T-helper 17 cell (primary cell): Measurements from ENCODE around the gene ADAMTS17. TPM values are rescaled to one million over a fixed set of nuclear protein-coding genes. Genes with fewer than 3 reads are reported as not detected.

Experiments used
- ATAC-seq: fragments of 150-1000 bp; cut with Tn5 transposase; 2 replicates; pipeline ENCODE4 v1.10.0; 2021; ENCODE audit warnings: mild to moderate bottlenecking, moderate library complexity
- DNase-seq, 3 donors: peaks; one replicate each; pipeline versions ENCODE4 v3.0.0 to v3.0.0-alpha.2; 2020 to 2021
- H3K9me3 ChIP-seq: one replicate; pipeline ENCODE4 v1.7.0; 2013; ENCODE audit warnings: low read length, mild to moderate bottlenecking; ENCODE audit not compliant: control insufficient read depth, poor library complexity, severe bottlenecking
- H3K27ac Mint-ChIP-seq: one replicate; pipeline ENCODE4 v1.8.0; 2022; ENCODE audit warnings: mild to moderate bottlenecking, moderate library complexity, mixed read lengths
- H3K27me3 Mint-ChIP-seq: one replicate; pipeline ENCODE4 v1.8.0; 2022; ENCODE audit warnings: mixed read lengths
- H3K36me3 Mint-ChIP-seq: one replicate; pipeline ENCODE4 v1.8.0; 2022; ENCODE audit warnings: low read depth, mixed read lengths
- H3K4me1 Mint-ChIP-seq: one replicate; pipeline ENCODE4 v1.8.0; 2022; ENCODE audit warnings: mild to moderate bottlenecking, mixed read lengths
- H3K4me3 Mint-ChIP-seq: one replicate; pipeline ENCODE4 v1.8.0; 2022; ENCODE audit warnings: mild to moderate bottlenecking, moderate library complexity, mixed read lengths
- total RNA-seq, 4 donors: library from RNA in 2 of 4; stranded (reverse) in 2 of 4; gene quantifications; one replicate each; pipeline ENCODE4 v1.2.3 and lab custom pipeline; 2022 to 2026

ADAMTS17 gene
- total RNA-seq, 2 donors from 2014 or later = 8.1 to 10.6 TPM

DNA sequence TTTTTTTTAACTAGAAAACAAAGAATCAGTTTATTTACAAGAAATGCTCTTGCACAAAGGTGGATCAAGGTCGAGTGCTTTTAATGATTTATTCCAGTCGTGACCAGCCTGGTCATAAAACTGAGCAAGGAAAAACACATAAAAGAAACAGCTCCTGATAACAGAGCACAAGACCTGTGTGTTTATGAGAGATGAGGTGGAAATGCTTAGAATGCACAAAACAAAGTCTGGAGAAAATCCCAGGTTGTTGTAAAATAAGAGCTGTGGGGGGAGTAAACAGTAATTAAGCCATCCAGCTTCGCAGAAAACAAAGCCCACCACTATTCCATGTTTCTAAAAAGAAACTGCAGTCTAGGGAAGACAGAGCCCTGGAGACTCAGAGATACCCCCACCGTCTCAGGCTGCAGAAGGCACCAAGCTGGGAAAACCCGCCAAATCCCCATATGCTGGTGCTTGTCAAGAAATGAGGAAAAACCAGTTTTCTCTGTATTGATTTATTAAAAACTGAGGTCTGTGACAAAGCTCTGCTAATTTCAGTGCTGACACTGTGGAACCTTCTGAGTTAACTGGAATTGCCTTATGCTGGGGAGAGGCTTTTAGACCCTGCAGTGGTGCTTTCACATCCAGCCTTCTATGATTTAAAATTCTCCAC lies 139.3 kb downstream of the ADAMTS17 start:
- DNase-seq (no peak), ATAC-seq (no peak)
- peak overlapping the region; percentile 34 for H3K27ac Mint-ChIP-seq
- peaks cover 5% of the 10 kb centered on the region for H3K4me1 Mint-ChIP-seq
- no peaks in the 10 kb centered on the region for H3K27me3 Mint-ChIP-seq
- H3K9me3 ChIP-seq = no peaks in the 10 kb centered on the region
- H3K4me3 Mint-ChIP-seq = no peak overlapping the region
- peaks cover 5% of the 10 kb centered on the region for H3K36me3 Mint-ChIP-seq

DNA sequence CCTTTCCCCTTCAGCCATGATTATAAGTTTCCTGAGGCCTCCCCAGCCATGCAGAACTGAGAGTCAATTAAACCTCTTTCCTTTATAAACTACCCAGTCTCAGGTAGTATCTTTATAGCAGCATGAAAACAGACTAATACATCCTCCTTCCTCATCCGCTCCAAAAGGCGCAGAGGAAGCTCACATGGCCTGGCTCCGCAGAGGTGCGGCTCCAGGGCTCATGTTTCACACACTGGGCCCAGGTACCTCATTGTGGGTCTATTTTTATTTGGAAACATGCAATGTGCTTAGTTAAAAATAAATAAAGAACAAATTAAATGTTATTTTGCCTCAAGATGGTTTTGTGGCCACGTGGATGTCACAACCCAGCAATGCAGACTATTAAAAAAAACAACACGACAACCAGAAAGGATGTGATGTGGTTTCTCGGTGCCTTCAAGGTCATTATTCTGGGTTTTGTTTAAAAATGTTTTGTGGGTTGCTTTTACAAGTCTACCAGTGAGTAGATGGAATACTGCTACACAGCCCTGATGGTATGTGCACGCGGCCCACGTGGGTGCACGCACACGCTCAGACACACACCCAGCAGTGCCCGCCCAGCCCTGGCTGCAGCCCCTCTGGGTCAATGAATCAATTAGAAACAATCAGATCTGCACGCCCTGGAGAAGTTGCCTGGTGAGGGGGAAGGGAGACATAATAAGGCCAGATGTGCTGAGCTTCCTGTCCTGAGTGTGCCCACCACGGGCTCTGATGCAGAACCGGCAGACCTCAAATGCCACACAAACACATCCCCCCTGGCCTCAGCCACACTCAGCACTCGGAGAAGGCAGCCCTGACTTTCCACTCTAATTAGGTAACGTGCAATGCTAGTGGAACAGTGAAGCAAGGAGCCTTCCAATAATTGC lies 140.1 kb downstream of the ADAMTS17 start:
- Mint-ChIP-seq H3K36me3 (peaks cover 5% of the 10 kb centered on the region), H3K27me3 (no peaks in the 10 kb centered on the region), H3K27ac (peak overlapping the region; percentile 34), H3K4me1 (peaks cover 5% of the 10 kb centered on the region), H3K4me3 (peak overlapping the region; percentile 61)
- ATAC-seq = peak; percentile 32
- no peak for DNase-seq
- no peaks in the 10 kb centered on the region for H3K9me3 ChIP-seq

DNA sequence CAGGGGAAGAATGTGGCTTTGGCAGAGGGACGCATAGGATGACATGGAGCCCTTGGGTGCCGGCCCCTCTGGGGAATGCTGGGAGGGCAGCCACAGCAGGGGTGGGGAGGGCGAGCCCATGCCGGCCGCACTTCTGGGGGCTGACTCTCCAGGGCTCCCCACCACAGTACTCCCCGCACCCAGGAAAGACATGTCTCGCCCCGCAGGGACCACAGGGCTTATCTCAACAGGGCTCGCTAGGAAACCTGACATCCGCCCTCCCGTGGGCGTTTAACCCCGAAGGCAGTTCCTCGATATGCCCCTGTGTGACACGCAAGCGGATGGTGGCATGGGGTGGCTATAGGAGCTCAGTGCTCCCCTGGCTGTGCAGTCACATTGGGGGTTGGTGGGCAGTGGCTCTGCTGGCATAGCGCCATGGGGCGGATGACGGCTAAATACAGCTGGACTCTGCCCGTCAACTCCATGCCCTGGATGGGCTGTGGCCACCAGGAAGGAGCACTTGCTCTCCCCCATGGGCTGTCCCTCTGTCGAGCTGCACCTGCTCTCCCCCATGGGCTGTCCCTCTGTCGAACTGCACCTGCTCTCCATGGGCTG lies 141.4 kb downstream of the ADAMTS17 start:
- H3K36me3 Mint-ChIP-seq = peaks cover 5% of the 10 kb centered on the region
- H3K27me3 Mint-ChIP-seq = no peaks in the 10 kb centered on the region
- DNase-seq (no peak), ATAC-seq (no peak)
- peaks cover 5% of the 10 kb centered on the region for H3K4me1 Mint-ChIP-seq
- no peak overlapping the region for H3K27ac Mint-ChIP-seq
- H3K9me3 ChIP-seq = no peaks in the 10 kb centered on the region
- H3K4me3 Mint-ChIP-seq = no peak overlapping the region

DNA sequence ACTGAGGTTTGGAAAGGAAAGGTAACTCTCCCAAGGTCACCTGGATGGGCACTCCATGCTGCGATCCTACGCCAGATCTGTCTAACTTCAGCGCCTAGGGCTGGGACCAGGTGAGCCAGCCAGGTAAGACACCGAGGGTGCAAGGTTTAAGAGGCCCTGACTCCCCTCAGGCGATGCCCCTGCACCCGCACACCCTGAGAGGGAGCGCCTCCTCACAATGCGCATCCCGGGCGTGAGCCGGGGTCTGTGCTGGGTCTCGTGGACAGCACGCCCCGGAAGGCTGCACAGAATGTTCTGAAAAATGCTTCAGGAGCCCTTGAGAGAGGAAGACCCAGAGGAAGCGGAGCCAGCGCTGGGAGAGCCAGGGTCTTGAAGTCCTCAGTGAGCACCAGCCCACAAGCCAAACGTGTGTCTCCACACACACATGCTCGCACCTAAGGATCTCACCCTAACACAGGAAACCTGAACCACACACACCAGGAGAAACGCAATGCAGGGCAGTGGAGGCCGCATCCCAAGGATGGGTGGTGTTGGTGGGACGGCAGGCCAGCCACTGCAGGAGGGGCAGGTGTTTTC lies 142.0 kb downstream of the ADAMTS17 start:
- H3K4me3 Mint-ChIP-seq = peak overlapping the region; percentile 54
- ATAC-seq = no peak
- peaks cover 7% of the 10 kb centered on the region for H3K4me1 Mint-ChIP-seq
- no peak for DNase-seq
- H3K36me3 Mint-ChIP-seq = peaks cover 5% of the 10 kb centered on the region
- no peak overlapping the region for H3K27ac Mint-ChIP-seq
- H3K27me3 Mint-ChIP-seq = no peaks in the 10 kb centered on the region
- no peaks in the 10 kb centered on the region for H3K9me3 ChIP-seq

DNA sequence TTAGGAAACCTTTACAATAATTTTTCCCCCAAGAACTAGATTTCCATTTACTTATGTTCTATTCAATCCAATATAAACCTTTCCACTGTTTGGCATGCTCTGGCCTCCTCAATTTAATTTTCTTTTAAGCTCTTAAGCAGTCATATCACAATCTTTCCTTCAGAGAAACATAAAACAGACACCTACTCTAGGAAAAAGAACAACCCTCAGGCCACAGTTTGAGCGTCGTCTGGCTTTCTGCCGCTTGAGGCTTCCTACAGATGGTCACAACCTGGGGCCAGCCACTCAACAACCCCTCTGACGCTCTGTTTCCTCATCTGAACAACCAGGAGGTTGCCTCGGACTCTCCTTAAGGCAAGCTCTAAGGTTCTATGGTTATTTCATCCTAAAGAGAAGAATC lies 143.3 kb downstream of the ADAMTS17 start:
- ATAC-seq (no peak), DNase-seq (no peak)
- Mint-ChIP-seq H3K36me3 (peaks cover 3% of the 10 kb centered on the region), H3K4me3 (no peak overlapping the region), H3K4me1 (peaks cover 7% of the 10 kb centered on the region), H3K27ac (peak overlapping the region; percentile 53), H3K27me3 (no peaks in the 10 kb centered on the region)
- H3K9me3 ChIP-seq = no peaks in the 10 kb centered on the region

DNA sequence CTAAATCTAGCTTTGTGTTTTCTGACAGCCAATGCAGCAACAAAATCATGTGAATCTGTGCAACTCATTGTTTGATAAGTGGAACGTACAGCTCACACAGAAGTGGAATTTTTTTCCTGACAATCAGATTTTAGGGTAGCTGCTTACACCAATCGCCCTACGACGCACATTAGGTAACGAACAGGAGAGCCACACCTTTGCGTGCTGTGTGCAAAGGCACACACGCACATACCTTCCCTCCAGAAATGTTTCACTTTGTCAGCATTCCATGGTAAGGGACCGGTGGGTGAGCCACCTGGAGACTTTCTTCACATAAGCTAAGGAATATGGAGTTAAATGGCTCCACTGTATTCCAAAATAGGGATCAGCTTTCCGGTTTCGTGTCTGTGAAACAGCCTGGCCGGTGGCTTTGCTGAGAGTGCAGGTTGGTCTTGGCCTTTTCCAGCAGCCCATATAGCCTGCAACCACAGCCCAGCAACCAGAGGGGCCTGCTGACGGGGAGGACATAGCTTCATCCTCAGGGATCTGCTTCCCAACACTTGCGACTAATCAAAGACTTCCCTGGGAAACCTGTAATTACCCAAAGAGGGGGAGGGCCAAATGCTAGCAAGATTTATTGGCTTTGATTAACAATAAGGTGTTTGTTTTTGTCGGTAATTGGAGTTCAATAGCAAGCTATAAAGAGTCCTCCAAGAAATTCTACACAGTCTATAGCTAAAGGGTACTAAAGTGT lies 145.3 kb downstream of the ADAMTS17 start:
- no peak for ATAC-seq
- no peaks in the 10 kb centered on the region for H3K9me3 ChIP-seq
- Mint-ChIP-seq H3K4me3 (no peak overlapping the region), H3K4me1 (peaks cover 2% of the 10 kb centered on the region), H3K27me3 (no peaks in the 10 kb centered on the region), H3K36me3 (peaks cover 3% of the 10 kb centered on the region), H3K27ac (no peak overlapping the region)
- no peak for DNase-seq

DNA sequence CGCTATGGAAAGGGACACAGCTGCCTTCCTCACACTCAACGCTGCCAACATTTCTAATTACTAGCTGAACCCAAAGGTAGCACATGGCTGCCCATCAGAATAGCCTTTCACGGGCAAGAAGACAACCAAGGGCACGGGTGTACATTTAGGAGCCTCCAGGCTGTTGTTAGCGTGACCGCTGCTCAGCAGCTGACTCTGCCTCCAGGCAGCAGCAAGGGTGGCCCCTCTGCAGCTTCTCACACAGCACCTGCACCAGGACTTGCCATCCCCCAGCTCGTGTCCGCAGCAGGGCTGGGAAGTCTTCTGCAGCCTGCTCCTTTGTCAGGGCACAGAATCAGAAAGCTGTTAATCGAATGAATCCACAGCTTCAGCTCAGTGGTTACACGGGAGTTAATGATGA lies 146.8 kb downstream of the ADAMTS17 start:
- Mint-ChIP-seq H3K4me3 (no peak overlapping the region), H3K36me3 (peaks cover 3% of the 10 kb centered on the region), H3K4me1 (peaks cover 2% of the 10 kb centered on the region), H3K27me3 (no peaks in the 10 kb centered on the region), H3K27ac (no peak overlapping the region)
- DNase-seq (no peak), ATAC-seq (no peak)
- H3K9me3 ChIP-seq = no peaks in the 10 kb centered on the region

DNA sequence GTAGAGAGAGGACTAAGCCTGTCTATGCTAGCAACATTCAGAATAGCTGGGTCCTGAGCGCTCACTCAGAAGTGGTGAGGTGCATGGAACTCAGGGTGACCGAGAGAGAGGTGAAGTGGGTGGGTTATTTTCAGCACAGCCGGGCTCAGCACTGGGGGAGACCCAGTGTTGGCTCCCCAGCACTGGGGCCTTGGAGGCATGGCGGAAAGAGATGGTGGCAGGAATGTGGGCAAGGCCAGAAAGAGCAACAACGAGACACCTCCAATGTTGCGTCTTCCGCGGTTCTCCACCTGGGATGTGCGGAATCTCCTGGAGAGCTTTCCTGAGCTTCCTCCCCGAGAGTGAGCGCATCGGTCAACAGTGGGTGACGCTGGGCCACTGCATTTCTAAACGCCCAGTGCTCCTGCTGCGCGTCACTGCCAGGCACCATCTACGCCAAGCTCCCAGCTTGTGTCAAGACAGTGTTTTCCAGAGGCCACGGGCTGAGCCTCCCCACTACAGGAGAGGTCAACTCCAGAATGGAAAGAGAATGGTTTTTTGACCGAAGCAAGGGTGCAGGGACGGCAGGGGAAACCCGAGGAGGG lies 148.4 kb downstream of the ADAMTS17 start:
- no peak for DNase-seq
- Mint-ChIP-seq H3K4me3 (no peak overlapping the region), H3K27me3 (no peaks in the 10 kb centered on the region), H3K4me1 (peaks cover 2% of the 10 kb centered on the region), H3K36me3 (no peaks in the 10 kb centered on the region), H3K27ac (no peak overlapping the region)
- ATAC-seq = no peak
- no peaks in the 10 kb centered on the region for H3K9me3 ChIP-seq

DNA sequence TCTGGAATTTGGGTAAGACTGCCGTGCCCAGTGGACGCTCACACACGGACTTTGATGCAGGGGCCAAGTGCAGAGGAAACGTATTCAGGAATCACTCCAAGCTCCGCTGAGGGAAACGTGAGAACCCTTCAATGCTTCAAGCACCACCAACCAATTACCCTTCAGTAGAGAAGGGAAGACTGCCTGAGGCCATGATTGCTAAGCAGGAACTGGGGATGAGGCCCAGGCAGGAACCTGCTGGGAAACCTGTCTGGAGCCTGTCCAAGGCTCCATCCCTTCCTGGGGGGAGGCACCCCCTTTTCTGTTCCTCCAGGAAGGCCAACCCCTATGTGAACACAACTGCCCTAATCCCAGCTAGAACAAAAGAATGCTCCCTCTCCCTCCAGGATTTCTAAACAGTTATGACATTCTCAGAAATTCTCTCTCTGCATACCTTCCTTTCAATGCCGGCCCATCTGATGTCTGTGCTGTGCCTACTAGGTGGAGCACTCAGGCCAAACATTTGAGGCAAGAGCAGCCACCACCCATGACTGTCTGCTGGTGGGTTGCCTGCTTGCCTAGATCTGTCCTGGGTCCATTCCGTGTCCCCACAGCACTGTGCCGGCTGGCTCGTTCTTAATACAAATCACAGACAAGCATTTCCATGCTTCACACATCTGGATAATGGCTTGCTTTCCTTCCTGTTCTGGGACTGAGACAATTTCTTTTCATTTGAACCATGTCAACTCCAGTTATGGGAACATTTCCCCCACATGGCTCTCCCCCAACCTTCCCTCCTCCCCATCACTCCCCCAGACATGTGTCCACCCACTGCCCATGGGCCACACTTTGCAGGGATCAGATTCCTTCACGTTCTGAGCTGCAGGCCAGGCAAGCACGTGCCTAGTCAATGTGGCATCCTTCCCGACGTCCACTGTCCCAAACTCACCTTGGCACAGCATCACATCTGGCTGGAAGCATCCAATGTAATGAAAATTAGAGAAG lies 149.4 kb downstream of the ADAMTS17 start:
- DNase-seq (no peak), ATAC-seq (no peak)
- H3K27ac Mint-ChIP-seq = no peak overlapping the region
- H3K4me3 Mint-ChIP-seq = no peak overlapping the region
- peaks cover 2% of the 10 kb centered on the region for H3K4me1 Mint-ChIP-seq
- no peaks in the 10 kb centered on the region for H3K27me3 Mint-ChIP-seq
- no peaks in the 10 kb centered on the region for H3K36me3 Mint-ChIP-seq
- no peaks in the 10 kb centered on the region for H3K9me3 ChIP-seq

DNA sequence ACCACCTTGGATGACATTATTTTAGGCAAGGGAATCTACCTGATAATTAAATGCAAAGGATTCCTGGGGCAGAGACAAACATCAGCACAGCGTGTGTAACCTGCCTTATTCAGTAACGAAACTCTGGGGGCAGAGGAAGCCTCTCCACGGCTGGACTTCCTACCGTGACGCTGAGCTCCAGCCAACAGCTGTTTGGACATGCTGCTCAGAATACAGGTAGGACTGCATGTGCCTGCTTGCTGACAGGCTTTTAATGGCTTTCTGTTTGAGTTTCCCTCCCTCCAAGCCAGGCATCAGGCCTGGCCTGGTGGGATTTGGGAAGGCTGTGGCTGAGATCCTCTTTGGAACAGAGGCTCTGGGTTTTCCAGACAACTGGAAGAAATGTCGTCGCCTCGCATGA lies 150.6 kb downstream of the ADAMTS17 start:
- no peaks in the 10 kb centered on the region for H3K9me3 ChIP-seq
- no peak overlapping the region for H3K4me3 Mint-ChIP-seq
- no peak for DNase-seq
- ATAC-seq = no peak
- H3K27me3 Mint-ChIP-seq = no peaks in the 10 kb centered on the region
- no peak overlapping the region for H3K27ac Mint-ChIP-seq
- H3K36me3 Mint-ChIP-seq = no peaks in the 10 kb centered on the region
- peaks cover 2% of the 10 kb centered on the region for H3K4me1 Mint-ChIP-seq

DNA sequence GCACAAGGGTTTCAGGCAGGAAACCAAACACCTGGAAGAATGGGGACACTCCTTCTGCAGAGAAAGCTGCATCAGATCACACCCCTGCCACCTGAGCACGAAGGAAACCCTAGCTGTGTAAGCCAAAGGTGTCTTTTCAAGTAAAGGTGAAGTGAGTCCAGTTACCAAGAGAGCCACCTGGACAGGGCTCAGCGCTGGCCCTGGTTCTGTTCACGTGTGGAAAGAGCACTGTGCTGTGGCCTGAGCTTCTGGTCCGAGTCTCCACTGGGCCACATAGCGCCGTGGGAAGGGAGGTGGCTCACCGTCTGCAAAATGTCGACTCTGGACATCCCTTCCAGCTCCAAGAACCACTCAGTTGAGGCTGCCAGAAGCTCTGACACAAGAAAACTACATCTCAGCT lies 151.1 kb downstream of the ADAMTS17 start:
- Mint-ChIP-seq H3K27me3 (no peaks in the 10 kb centered on the region), H3K27ac (no peak overlapping the region), H3K36me3 (no peaks in the 10 kb centered on the region), H3K4me1 (peaks cover 2% of the 10 kb centered on the region), H3K4me3 (no peak overlapping the region)
- no peak for ATAC-seq
- DNase-seq = no peak
- no peaks in the 10 kb centered on the region for H3K9me3 ChIP-seq

DNA sequence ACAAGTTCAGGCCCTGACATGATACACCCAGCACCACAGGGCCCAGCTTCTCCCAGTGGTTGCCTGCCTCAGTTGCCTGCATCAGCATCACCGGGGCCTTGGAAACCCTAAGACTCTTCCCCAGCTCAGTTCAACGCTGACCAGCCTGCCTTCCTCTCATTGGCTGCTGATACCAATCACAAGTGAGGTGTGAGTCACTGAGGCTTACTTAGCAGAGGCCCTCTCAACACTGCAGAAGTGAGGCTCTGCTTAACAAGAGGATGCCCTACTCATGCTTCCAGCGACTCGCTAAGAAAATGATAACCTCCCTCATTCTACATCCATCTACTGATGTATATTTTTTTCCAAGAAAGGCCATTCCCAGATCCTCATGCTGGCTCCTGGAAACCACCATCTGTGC lies 151.9 kb downstream of the ADAMTS17 start:
- no peaks in the 10 kb centered on the region for H3K36me3 Mint-ChIP-seq
- no peak overlapping the region for H3K4me3 Mint-ChIP-seq
- no peaks in the 10 kb centered on the region for H3K27me3 Mint-ChIP-seq
- no peaks in the 10 kb centered on the region for H3K9me3 ChIP-seq
- no peak for DNase-seq
- no peak for ATAC-seq
- no peaks in the 10 kb centered on the region for H3K4me1 Mint-ChIP-seq
- no peak overlapping the region for H3K27ac Mint-ChIP-seq
